Erythroblast (primary cell): ENCODE measurements around the gene RNF223.
"Not testable (repeated sequence)": the region's sequence is repeated elsewhere in the genome, so short reads cannot be mapped to it uniquely, and the experiment has no call there.

Experiments used
- DNase-seq, 2 experiments: peaks; one replicate each; lab custom pipeline; 2025; lab: John Stamatoyannopoulos, UW
- GATA1 ChIP-seq: IDR thresholded peaks from 2 replicates; pipeline ENCODE4 v1.6.1; 2011; ENCODE audit warnings: low read depth, mild to moderate bottlenecking, control low read depth, low read length, moderate library complexity
- POLR2A ChIP-seq: IDR thresholded peaks from 2 replicates; pipeline ENCODE4 v1.6.1; 2011; ENCODE audit warnings: mild to moderate bottlenecking, low read length

The RNF223 gene

GRCh38 chr1:1098681-1099421 is 24.7 kb upstream of the RNF223 start:
- no peak for DNase-seq
- TF ChIP-seq POLR2A (no peak), GATA1 (no peak)

DNA sequence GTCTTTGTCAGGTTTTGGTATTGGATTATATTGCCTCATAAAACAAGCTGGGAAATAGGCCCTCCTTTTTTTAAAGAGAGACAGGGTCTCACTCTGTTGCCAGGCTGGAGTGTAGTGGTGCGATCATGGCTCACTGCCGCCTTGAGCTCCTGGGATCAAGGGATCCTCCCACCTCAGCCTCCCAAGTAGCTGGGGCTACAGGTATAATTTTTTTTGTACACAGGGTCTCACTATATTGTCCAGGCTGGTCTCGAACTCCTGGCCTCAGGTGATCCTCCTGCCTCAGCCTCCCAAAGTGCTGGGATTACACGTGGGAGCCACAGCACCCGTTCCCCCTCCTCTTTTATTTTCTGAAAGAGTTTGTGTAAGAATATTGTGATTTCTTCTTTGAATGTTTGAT is 22.0 kb upstream of the RNF223 start:
- DNase-seq = not testable (repeated sequence)

- DNase-seq = no peak
These were observed 20.9 kb upstream of the RNF223 start for GRCh38 chr1:1094981-1095380.

GRCh38 chr1:1093610-1093943 is 19.5 kb upstream of the RNF223 start:
- TF ChIP-seq GATA1 (no peak), POLR2A (no peak)
- DNase-seq = no peak

More at GRCh38 chr1:1094981-1095380, 20.9 kb upstream of the RNF223 start:
- no peak for TF ChIP-seq POLR2A

DNA sequence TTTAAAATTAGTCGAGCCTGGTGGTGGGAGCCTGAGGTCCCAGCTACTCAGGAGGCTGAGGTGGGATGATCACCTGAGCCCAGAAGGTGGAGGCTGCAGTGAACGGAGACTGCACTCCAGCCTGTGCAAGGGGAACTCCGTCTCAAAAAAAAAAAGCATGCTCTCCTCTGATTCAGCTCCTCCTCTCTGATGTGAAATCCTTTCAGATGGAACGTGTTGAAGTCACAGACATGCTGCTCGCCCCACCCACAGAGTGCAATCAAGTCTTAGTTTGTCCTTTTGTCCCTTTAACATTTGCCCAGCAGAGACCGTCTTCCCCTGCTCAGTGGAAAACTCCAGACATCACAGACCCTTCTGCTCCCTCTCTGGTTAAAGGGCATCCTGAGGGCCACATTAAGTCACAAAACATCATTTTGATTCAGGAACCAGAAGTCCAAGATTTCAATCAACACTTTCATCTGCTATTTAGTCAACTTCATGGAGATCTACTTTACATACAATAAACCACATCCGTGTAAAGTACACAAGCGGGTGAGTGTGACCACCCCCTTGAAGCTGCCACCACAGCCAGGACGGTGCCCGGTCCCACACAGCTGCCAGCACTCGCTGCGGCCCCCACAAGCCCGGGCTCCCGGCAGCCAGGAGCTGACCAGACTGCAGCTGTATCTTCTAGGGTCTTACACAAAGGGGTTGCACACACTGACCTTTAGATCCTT is 18.9 kb upstream of the RNF223 start:
- TF ChIP-seq GATA1 = no peak
- no peak for TF ChIP-seq POLR2A
- no peak for DNase-seq

GRCh38 chr1:1092149-1092855 is 18.2 kb upstream of the RNF223 start:
- DNase-seq = no peak
- no peak for TF ChIP-seq GATA1
- TF ChIP-seq POLR2A = no peak

DNA sequence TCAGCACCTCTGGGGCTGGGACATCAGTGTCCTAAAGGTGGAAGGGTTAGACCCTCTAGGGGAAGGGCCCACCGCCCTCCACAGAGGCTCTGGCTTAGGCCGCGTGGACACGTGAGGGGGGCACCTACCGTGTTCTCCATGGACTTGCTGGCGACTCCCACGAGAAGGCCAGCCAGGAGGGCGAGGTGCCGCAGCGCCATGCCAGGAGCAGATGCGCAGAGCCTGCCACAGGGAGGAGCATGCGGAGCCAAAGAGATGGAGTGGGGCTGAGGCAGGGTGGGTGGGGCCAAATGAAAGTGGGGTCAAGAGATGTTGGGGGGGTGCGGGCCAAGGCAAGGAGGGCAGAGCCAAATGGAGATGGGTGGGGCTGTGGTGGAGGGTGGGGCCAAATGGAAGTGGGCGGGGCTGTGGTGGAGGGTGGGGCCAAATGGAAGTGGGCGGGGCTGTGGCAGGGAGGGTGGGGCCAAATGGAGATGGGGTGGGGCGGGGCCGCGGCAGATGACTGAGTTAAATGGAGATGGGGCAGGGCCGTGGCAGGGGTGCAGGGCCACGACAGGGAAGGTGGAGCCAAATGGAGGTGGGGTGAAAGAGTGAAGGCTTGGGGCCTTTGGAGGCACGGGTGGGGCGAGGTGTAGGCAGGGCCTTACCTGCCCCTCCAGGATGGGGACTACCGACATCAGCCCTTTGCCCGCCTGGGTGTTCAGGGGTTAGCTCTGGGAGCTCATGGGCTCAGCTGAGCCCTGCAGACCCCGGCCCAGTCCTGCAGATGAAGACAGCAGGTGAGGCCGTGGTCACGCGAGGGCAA is 17.4 kb upstream of the RNF223 start:
- DNase-seq = peak; percentile 36 to 60
- TF ChIP-seq GATA1 (no peak), POLR2A (no peak)

- TF ChIP-seq GATA1 (no peak), POLR2A (no peak)
- no peak for DNase-seq
These were observed 16.6 kb upstream of the RNF223 start for GRCh38 chr1:1090424-1091343.

DNA sequence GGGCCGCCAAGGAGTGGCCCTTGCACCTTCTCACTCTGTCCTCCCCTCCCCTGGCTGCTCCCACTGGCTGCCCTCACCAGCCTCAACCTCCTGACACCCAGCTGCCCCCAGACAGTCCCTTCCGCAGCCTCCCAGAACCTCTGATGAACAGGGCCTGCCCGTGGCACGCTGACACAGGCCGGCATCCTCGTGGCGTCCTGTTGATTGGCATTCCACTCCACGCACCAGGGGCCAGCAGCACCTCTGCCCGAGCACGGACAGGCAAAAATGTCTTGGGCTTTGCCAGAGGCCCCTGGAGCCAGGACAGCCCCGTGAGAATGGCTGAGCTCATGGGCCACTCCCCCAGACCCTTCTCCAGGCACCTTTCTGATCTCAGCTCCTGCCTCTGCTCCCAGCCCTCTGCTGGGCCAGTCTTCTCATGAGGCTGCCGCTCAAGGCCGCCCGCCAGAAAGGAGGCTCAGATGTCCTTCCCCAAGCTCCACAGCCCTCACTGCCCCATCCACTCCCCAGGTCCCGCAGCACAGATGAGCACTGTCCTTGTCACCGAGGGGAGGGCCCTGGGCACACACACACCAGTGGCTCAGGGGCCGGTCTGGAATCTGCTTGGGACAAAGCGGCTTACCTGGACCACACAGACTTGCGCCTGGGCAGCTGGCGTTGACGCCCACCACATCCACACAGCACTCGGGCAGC is 15.8 kb upstream of the RNF223 start:
- DNase-seq = no peak
- no peak for TF ChIP-seq POLR2A
- TF ChIP-seq GATA1 = no peak

DNA sequence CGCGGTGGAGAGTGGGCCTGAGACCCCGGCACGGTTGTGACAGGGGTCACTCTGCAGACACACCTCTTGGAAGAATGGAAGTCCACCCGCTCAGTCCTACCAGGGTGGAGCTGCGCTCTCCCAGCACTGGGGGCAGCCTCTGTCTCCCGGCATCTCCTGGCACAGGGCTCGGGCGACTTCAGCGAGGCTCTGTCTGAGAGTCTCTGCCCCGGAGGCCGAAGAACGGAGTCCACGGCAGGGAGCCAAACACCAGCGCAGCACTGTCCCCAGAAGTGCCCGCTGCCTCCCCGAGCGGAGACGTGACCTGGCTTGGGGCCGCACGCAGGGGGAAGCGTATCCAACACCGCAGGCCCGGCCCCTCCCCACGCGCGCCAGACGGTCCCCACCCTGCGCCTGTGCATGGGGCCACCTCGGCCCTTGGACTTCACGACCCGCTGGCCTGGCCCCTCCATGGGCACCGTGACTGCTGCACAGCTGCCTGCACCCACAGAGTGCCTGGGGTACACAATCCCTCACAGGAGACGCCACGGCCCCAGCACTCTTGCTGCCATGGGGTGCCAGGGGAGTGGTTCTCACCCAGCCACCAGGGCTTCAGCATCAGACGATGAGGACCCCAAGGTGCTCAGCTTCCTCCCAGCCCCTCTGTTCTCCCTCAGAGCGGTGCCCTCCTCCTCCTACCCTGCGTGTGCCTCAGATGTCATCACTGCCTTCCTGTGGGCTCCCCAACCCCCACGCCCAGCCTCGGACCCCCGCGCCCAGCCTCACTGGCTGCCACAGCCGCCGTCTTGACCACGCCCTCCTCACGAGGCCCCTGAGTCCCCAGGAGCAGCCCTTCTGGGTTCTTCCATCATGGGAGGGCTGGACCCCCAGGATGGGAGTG is 14.9 kb upstream of the RNF223 start:
- no peak for DNase-seq
- TF ChIP-seq POLR2A = no peak
- TF ChIP-seq GATA1 = no peak

DNA sequence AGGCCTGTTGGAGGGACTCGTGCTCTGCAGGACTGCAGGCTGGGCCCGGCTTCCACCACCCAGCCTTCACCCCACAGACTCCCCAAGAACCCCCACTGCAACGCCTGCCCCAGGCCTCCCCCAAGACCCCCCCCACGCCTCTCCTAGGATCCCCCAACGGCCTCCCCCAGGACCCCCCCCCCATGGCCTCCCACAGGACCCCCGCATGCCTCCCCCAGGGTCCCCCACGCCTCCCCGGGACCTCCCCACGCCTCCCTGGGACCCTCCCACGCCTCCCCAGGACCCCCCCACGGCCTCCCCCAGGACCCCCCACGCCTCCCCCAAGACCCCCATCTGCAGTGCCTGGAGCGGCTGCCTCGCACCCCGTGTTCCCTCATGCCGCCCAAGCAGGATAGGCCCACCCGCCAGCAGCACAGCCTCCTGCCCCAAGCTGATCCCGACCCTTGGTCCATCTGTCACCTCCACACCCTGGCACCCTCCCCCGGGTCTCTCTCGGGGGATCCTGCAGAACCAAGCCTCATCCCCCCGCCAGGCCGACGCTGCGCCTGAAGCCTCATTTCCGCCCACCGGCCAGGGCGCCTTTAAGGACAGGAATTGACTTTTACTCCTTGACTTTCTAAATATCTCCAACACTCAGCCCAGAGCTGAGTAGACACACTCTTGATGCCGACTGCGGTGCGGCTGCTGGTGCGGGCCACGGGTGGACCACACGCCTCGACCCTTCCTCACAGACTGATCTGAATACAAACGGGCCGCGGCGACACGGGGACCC is 14.1 kb upstream of the RNF223 start:
- no peak for DNase-seq
- no peak for TF ChIP-seq GATA1
- no peak for TF ChIP-seq POLR2A
